GM19397 (cell line): ENCODE measurements around the gene NLGN1.

Experiments used
- ATAC-seq: cut with Tn5 transposase; IDR thresholded peaks from one replicate; pipeline ENCODE4 v1.9.1; 2021; ENCODE audit warnings: mild to moderate bottlenecking, moderate library complexity; ENCODE audit not compliant: unreplicated experiment

The NLGN1 gene

DNA sequence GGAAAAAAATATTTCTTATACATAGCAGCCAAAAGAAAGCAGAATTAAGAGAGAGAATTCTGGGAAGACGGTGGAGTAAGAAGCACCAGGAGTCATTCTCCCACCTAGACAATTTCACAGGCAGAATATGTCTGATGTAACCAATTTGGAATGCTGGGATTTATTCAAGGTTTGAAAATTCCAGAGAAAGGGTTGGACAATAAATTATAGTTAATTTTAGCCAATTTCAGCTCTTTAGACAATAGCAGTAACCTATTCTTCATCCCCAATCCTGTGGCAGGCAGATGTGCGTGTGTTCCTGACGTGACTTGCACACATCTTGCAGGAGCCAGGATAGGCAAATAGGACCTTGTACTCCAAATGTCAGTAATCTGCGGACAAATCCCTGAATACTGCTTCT lies 920.6 kb downstream of the NLGN1 start:
- ATAC-seq: no peak

DNA sequence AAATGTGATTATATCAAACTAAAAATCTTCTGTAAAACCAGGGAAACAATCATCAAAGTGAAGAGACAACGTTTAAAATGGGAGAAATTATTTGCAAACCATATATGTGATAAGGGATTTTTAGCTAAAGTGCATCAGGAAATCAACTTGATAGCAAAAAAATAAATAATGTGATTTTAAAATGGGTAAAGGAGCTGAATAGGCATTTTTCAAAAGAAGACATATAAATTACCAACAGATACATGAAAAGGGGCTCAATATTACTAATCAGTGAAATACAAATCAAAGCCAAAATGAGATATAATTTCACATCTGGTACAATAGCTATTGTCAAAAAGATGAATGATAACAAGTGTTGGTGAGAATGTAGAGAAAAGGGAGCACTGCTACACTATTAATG lies 924.0 kb downstream of the NLGN1 start:
- no peak for ATAC-seq

DNA sequence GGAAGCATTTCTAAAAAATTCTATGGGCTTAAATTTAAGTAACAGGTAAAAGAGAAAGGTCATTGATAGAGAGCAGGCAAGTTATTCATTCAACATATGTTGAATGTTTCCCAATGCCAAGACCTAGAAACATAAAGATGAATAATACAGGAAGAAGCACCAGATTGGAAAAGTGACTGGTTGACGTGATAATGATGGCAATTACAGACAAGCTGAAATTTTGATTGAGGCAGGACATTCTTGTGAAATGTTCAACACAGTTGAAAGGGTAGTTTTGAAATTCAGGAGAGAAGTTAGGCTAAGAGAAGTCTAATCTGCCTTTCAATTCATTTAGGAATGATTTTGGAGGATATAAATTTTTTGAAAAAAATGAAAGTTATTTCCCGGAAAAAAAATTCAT lies 925.2 kb downstream of the NLGN1 start:
- ATAC-seq: no peak

DNA sequence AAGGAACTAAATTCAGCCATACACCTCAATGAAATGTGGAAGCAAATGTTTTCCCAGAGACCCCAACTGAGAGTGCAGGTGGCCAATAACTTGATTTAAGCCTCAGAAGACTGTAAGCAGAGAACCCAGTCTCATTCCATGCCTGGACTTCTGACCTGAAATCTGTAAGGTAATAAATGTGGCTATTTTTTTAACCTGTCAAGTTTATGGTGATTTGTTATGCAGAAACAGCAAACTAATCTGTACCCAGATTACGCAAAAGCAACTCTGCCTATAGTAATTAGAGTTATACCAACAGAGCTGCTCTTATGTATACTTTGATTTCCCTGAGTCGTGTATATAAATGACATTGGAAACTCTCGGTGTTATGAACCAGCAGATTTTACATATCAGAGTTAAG lies 927.6 kb downstream of the NLGN1 start:
- no peak for ATAC-seq

DNA sequence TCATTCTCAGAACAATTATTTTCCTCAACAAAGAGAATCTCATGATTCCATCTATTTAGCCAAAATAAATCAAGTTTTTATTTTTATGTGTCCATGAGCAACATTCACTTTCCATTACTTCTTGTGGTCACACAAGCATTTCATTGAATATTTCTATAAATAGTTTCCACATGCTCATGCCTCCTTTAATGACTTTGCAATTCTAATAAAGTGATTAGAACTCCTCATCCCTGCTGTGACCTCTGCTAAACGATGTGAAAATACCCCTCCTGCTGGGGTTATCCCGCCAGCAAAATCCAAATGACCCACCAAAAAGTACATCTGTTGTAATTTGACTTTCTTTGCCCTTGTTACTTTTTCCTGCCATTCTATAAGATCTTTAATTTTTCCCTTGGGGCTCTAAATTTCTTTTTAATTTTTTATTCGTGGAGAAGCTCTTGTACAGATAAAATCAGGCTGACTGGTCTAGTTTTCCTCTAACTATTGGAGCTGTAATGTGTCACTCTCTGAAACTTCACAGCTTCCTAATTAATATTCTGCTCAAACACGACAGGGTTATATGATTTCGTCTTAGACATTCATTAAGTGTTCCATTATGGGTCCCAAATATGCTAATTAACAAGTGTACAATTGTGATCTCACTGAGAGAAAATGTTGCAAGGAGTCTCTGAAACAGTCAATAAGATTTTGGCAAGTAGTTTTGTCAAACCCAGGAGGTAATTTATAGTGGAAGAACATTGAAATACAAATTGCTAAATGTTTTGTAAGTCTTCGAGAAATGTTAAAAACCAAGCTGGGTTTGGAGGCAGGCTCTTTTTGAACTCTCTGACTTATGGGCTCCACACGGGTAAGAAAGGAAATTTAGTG lies 928.5 kb downstream of the NLGN1 start:
- ATAC-seq: no peak

DNA sequence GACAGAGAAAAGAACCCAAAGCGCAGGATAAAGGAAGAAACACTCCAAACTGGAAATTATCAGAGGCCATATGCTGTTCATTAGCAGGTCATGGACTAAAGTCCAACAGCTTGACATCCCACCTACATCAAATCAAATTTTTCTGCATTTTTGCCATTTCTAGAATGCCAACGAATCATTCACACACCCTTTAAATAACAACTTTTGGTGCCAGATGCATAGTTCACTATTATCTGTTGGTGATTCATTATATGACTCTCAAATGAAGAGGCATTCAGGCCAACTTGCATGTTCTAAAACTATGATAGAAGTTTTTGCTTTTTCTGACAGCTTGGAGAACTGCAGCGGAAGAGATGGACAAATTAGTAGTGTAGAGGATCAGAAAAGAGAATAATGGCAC lies 931.8 kb downstream of the NLGN1 start:
- ATAC-seq: no peak

DNA sequence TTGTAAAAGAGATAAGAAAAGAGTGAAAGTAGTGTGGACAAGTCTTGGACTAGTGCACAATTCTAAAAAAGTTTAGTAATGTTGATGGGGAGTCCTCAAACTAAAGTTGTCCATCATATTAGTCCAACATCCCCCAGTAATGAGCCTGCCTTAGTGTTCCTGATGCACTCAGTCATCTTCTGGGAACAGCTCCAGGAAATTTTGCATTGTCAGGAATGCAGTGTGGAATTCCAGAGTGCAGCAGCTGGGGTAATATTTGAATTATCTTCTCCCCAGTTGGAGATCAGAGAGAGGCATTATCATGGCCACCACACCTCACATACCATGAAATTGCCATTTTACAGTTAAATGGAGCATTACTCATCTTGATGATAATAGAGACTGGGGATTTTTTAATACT lies 932.8 kb downstream of the NLGN1 start:
- no peak for ATAC-seq

DNA sequence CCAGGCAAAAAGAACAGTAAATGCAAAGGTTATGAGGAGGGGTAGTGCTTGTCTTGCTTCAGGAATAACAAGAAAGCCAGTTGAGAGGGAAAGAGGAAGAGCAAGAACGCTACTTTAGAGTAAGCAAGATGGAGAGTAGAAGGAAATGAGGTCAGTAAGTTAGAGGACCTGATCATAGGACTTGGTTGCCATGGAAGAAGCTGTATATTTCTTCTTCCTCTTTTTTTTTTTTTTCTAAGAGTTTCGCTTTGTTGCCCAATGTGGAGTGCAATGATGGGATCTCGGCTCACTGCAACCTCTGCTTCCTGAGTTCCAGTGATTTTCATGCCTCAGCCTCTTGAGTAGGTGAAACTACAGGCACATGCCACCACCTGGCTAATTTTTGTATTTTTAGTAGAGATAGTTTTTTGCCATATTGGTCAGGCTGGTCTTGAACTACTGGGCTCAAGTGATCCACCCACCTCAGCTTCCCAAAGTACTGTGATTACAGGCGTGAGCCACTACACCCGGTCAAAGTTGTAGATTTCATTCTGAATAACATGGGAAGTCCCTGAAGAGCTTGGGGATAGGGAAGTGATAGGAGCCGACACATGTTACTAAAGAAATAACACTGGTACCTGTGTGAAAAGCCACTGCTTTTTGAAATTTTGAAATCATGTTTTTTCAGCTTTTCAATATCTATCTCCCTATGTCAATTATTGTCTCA lies 933.7 kb downstream of the NLGN1 start:
- no peak for ATAC-seq

DNA sequence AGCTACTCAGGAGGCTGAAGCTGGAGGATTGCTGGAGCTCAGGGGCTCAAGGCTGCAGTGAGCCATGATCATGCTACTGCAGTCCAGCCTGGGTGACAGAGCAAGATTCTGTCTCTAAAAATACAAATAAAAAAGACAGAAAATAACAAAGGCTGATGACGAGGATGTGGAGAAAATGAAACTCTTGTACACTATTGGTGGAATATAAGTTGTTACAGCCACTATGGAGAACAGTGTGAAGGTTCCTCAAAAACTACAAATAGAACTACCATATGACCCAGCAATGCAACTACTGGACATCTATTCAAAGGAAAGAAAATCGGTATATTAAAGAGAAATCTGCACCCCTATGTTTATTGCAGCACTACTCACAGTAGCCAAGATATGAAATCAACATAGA lies 934.8 kb downstream of the NLGN1 start:
- ATAC-seq: no peak

DNA sequence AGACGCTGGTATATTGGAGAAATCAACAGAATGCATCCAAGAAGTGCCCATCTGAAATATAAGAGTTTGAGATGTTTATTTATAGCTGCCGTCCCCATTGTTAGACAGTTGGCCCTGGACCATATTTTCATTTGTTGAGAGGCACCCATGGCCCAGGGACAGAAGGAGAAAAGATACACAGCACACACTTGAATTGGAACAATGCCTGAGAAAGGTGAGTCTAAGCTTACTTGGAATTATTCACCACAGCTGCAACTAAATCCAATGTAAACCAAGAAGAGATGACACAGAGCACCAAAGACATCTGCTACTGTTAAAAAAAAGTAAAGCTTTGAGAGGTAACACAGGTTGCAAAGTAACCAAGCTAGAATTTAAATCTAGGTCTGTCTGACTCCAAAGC lies 936.1 kb downstream of the NLGN1 start:
- no peak for ATAC-seq

DNA sequence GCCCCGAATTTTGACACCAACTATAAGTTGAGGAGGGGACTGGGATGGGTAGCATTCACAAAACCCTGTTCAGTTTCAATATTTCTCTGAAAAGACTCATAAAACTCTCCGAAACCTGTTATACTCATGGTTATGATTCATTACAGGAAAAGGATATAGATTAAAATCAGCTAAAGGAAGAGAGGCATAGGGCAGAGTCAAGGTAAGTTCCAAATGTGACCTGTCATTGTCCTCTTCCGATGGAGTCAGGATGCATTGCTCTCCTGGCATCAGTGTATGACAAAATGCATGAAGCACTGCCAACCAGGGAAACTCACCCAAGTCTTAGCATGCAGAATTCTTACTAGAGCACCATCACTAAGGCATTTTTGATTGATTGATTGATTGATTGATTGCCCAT lies 936.6 kb downstream of the NLGN1 start:
- no peak for ATAC-seq

DNA sequence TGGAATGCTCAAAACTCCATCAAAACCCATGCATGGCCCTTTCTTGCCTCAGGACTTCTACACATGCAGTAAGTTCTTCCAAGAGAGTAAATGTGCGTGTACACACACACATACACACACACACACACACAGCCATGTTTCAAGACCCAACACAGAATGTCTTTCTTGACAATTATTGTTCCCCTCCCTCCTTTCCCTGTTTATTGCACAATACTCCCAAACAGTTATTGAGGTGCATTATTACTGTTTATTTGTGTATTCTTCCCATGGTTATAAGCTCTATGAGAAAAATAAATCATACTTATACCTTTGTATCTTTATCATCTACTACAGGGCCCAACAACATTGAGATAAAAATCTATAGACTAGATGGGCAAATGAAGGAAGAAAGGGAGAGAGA lies 937.8 kb downstream of the NLGN1 start:
- ATAC-seq: no peak

DNA sequence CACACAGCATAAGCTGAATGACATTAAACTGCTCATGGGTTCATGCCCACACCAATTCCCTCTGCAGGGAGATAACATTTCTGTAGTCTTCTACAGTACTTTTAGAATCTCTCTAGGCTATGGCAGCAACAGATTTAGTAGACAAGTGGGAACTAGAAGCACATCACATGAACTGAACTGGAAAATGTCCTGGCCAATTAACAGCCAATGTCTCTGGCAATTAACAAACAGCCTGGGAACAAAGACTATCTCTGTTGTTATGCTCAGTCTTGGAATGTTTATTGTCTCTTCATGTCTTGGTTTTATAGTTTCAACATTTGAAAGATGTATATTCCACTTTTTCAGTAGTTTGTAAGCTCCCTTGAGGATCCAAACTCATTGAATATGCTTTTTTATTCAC lies 938.4 kb downstream of the NLGN1 start:
- no peak for ATAC-seq
